SK-N-SH treated with all-trans-retinoic acid at 6 μM for 48 hours (cell line): ENCODE results near the gene ERCC6.

ENCODE experiments used
- BACH2 ChIP-seq: fragments of 250-450 bp; sonication (Bioruptor Pico); IDR thresholded peaks from 2 replicates; pipeline ENCODE4 v1.9.0; 2021; ENCODE audit warnings: mild to moderate bottlenecking, borderline replicate concordance
- CSDC2 ChIP-seq: fragments of 250-450 bp; sonication (Bioruptor Pico); IDR thresholded peaks from 2 replicates; pipeline ENCODE4 v1.5.0; 2020; ENCODE audit warnings: mild to moderate bottlenecking, moderate library complexity
- OSR1 ChIP-seq: fragments of 250-450 bp; sonication (Bioruptor Pico); IDR thresholded peaks from 2 replicates; pipeline ENCODE4 v1.8.0; 2022; ENCODE audit warnings: moderate library complexity, mild to moderate bottlenecking, inconsistent platforms
- PATZ1 ChIP-seq: fragments of 250-450 bp; sonication (Bioruptor Pico); IDR thresholded peaks from 2 replicates; pipeline ENCODE4 v1.8.0; 2020; ENCODE audit warnings: mild to moderate bottlenecking, moderate library complexity, borderline replicate concordance
- POU6F1 ChIP-seq: fragments of 250-450 bp; sonication (Bioruptor Pico); IDR thresholded peaks from 2 replicates; pipeline ENCODE4 v1.8.0; 2021; ENCODE audit warnings: low read depth, mild to moderate bottlenecking, moderate library complexity, borderline replicate concordance
- PPARA ChIP-seq: fragments of 250-450 bp; sonication (Bioruptor Pico); IDR thresholded peaks from 2 replicates; pipeline ENCODE4 v1.5.0; 2020; ENCODE audit warnings: mild to moderate bottlenecking, borderline replicate concordance
- RARB ChIP-seq: fragments of 250-450 bp; sonication (Bioruptor Pico); IDR thresholded peaks from 2 replicates; pipeline ENCODE4 v1.8.0; 2021; ENCODE audit warnings: mild to moderate bottlenecking, moderate library complexity
- TOX ChIP-seq: fragments of 250-450 bp; sonication (Bioruptor Pico); IDR thresholded peaks from 2 replicates; pipeline ENCODE4 v1.8.0; 2021; ENCODE audit warnings: mild to moderate bottlenecking, moderate library complexity, borderline replicate concordance
- ZNF70 ChIP-seq: fragments of 450-650 bp; formaldehyde crosslinking; IDR thresholded peaks from 2 replicates; pipeline ENCODE4 v1.5.0; 2020; ENCODE audit warnings: mild to moderate bottlenecking, moderate library complexity
- TF ChIP-seq, protein P1 (sequence below): fragments of 250-450 bp; sonication (Bioruptor Pico); IDR thresholded peaks from 2 replicates; pipeline ENCODE4 v1.5.1; 2021; ENCODE audit warnings: mild to moderate bottlenecking, moderate library complexity

GRCh38 chr10:49486009-49486408, 52.9 kb downstream of the ERCC6 start:
- TF ChIP-seq OSR1 (CRISPR knock-in tag) (no peak), PATZ1 (CRISPR knock-in tag) (no peak), CSDC2 (CRISPR knock-in tag) (no peak), PPARA (CRISPR knock-in tag) (no peak), BACH2 (CRISPR knock-in tag) (no peak), RARB (CRISPR knock-in tag) (no peak), POU6F1 (CRISPR knock-in tag) (no peak), TOX (CRISPR knock-in tag) (no peak), ZNF70 (CRISPR knock-in tag) (no peak)
- TF ChIP-seq, protein P1, sequence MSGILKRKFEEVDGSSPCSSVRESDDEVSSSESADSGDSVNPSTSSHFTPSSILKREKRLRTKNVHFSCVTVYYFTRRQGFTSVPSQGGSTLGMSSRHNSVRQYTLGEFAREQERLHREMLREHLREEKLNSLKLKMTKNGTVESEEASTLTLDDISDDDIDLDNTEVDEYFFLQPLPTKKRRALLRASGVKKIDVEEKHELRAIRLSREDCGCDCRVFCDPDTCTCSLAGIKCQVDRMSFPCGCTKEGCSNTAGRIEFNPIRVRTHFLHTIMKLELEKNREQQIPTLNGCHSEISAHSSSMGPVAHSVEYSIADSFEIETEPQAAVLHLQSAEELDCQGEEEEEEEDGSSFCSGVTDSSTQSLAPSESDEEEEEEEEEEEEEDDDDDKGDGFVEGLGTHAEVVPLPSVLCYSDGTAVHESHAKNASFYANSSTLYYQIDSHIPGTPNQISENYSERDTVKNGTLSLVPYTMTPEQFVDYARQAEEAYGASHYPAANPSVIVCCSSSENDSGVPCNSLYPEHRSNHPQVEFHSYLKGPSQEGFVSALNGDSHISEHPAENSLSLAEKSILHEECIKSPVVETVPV = no peak
